ENCODE results near the gene CRIM1.

GRCh38 chr2:36513661-36514060, 158.1 kb downstream of the CRIM1 start:
- TF ChIP-seq EZH2 (IDR thresholded peaks at IDR 0.05; ENCODE audit: insufficient read depth, poor library complexity, severe bottlenecking) = no peak
- no peak for TF ChIP-seq EZH2phosphoT487 (IDR thresholded peaks at IDR 0.05; ENCODE audit: insufficient read depth, low read depth)

Data from GM23248 (cell line).